IPS-20b (cell line): Measurements from ENCODE around the gene TMCO4.

ENCODE experiments used
- H3K27ac ChIP-seq: one replicate; pipeline ENCODE4 v1.5.1; 2013; ENCODE audit warnings: low read length
- H3K27me3 ChIP-seq: 2 replicates; pipeline ENCODE4 v1.6.1; 2013; ENCODE audit warnings: mild to moderate bottlenecking, low read length, inconsistent platforms; ENCODE audit not compliant: insufficient read depth
- H3K36me3 ChIP-seq: 2 replicates; pipeline ENCODE4 v1.6.1; 2013; ENCODE audit warnings: low read depth, mild to moderate bottlenecking, inconsistent platforms, low read length, moderate library complexity; ENCODE audit not compliant: insufficient read depth
- H3K4me1 ChIP-seq: 2 replicates; pipeline ENCODE4 v1.6.1; 2013; ENCODE audit warnings: mild to moderate bottlenecking, control low read depth, inconsistent platforms, low read length, moderate library complexity; ENCODE audit not compliant: insufficient read depth
- H3K4me3 ChIP-seq: 2 replicates; pipeline ENCODE4 v1.5.1; 2013; ENCODE audit warnings: mild to moderate bottlenecking, low read length, inconsistent platforms
- H3K9ac ChIP-seq: 2 replicates; pipeline ENCODE4 v1.6.1; 2013; ENCODE audit warnings: low read depth, mild to moderate bottlenecking, inconsistent platforms, low read length, moderate library complexity
- H3K9me3 ChIP-seq: 2 replicates; pipeline ENCODE4 v1.6.1; 2013; ENCODE audit warnings: mild to moderate bottlenecking, low read depth, low read length, inconsistent platforms; ENCODE audit not compliant: insufficient read depth

Gene TMCO4

GRCh38 chr1:19811206-19811851, 11.6 kb upstream of the TMCO4 start:
- peaks cover 5% of the 10 kb centered on the region; the same call in 1 of the 2 replicates for H3K4me1 ChIP-seq
- H3K27me3 ChIP-seq = no peaks in the 10 kb centered on the region
- no peak overlapping the region for H3K4me3 ChIP-seq
- no peaks in the 10 kb centered on the region for H3K36me3 ChIP-seq
- no peak overlapping the region for H3K9ac ChIP-seq
- H3K27ac ChIP-seq = no peak overlapping the region
- no peaks in the 10 kb centered on the region for H3K9me3 ChIP-seq

GRCh38 chr1:19809044-19809750, 9.5 kb upstream of the TMCO4 start:
- Histone ChIP-seq H3K27me3 (no peaks in the 10 kb centered on the region), H3K27ac (no peak overlapping the region), H3K4me3 (no peak overlapping the region), H3K9me3 (no peaks in the 10 kb centered on the region), H3K9ac (no peak overlapping the region), H3K36me3 (no peaks in the 10 kb centered on the region), H3K4me1 (no peaks in the 10 kb centered on the region)

GRCh38 chr1:19808351-19808750, 8.6 kb upstream of the TMCO4 start:
- no peak overlapping the region for H3K4me3 ChIP-seq
- no peak overlapping the region for H3K9ac ChIP-seq

GRCh38 chr1:19804831-19805251, 5.1 kb upstream of the TMCO4 start:
- Histone ChIP-seq H3K27me3 (peaks cover 20% of the 10 kb centered on the region), H3K9me3 (no peaks in the 10 kb centered on the region), H3K4me3 (no peak overlapping the region), H3K9ac (no peak overlapping the region), H3K27ac (no peak overlapping the region), H3K36me3 (no peaks in the 10 kb centered on the region), H3K4me1 (no peaks in the 10 kb centered on the region)

More at GRCh38 chr1:19808351-19808750, 8.6 kb upstream of the TMCO4 start:
- H3K27ac ChIP-seq = no peak overlapping the region
- no peaks in the 10 kb centered on the region for H3K9me3 ChIP-seq
- H3K27me3 ChIP-seq = no peaks in the 10 kb centered on the region
- H3K36me3 ChIP-seq = no peaks in the 10 kb centered on the region
- no peaks in the 10 kb centered on the region for H3K4me1 ChIP-seq

- H3K36me3 ChIP-seq = no peaks in the 10 kb centered on the region
- H3K9ac ChIP-seq = no peak overlapping the region
- no peak overlapping the region for H3K27ac ChIP-seq
- no peaks in the 10 kb centered on the region for H3K9me3 ChIP-seq
- peaks cover 38% of the 10 kb centered on the region for H3K27me3 ChIP-seq
- H3K4me3 ChIP-seq = no peak overlapping the region
- H3K4me1 ChIP-seq = peaks cover 3% of the 10 kb centered on the region; the same call in 1 of the 2 replicates
Observed at GRCh38 chr1:19802269-19802668, 2.6 kb upstream of the TMCO4 start.

GRCh38 chr1:19800076-19800804, 524 bp upstream of the TMCO4 start:
- Histone ChIP-seq H3K9me3 (no peaks in the 10 kb centered on the region), H3K9ac (no peak overlapping the region; the same call in 1 of the 2 replicates), H3K4me1 (peaks cover 3% of the 10 kb centered on the region; the same call in 1 of the 2 replicates), H3K27me3 (peaks cover 38% of the 10 kb centered on the region), H3K36me3 (no peaks in the 10 kb centered on the region), H3K4me3 (peak overlapping the region; percentile 56; the same call in 1 of the 2 replicates), H3K27ac (no peak overlapping the region)

GRCh38 chr1:19798486-19799229, 1.1 kb downstream of the TMCO4 start:
- H3K9me3 ChIP-seq = no peaks in the 10 kb centered on the region
- peaks cover 3% of the 10 kb centered on the region; the same call in 1 of the 2 replicates for H3K4me1 ChIP-seq
- H3K27me3 ChIP-seq = peaks cover 38% of the 10 kb centered on the region
- H3K9ac ChIP-seq = no peak overlapping the region
- peak overlapping the region; percentile 43; the same call in 1 of the 2 replicates for H3K4me3 ChIP-seq
- H3K27ac ChIP-seq = no peak overlapping the region
- no peaks in the 10 kb centered on the region for H3K36me3 ChIP-seq

GRCh38 chr1:19797827-19798226, 1.9 kb downstream of the TMCO4 start:
- Histone ChIP-seq H3K9me3 (no peaks in the 10 kb centered on the region), H3K27me3 (peaks cover 38% of the 10 kb centered on the region), H3K4me3 (no peak overlapping the region), H3K9ac (no peak overlapping the region), H3K36me3 (no peaks in the 10 kb centered on the region), H3K27ac (no peak overlapping the region), H3K4me1 (peaks cover 3% of the 10 kb centered on the region; the same call in 1 of the 2 replicates)

GRCh38 chr1:19794583-19794982, 5.1 kb downstream of the TMCO4 start:
- H3K4me1 ChIP-seq = peaks cover 3% of the 10 kb centered on the region; the same call in 1 of the 2 replicates
- H3K36me3 ChIP-seq = no peaks in the 10 kb centered on the region
- H3K4me3 ChIP-seq = no peak overlapping the region
- no peak overlapping the region for H3K27ac ChIP-seq
- H3K9me3 ChIP-seq = no peaks in the 10 kb centered on the region
- peaks cover 16% of the 10 kb centered on the region for H3K27me3 ChIP-seq
- no peak overlapping the region for H3K9ac ChIP-seq

GRCh38 chr1:19793360-19794046, 6.2 kb downstream of the TMCO4 start:
- Histone ChIP-seq H3K4me3 (no peak overlapping the region), H3K36me3 (no peaks in the 10 kb centered on the region), H3K4me1 (no peaks in the 10 kb centered on the region), H3K27me3 (peaks cover 6% of the 10 kb centered on the region), H3K27ac (no peak overlapping the region), H3K9me3 (no peaks in the 10 kb centered on the region), H3K9ac (no peak overlapping the region)
